ENCODE data around the gene NRP1.

NRP1 gene

GRCh38 chr10:33174674-33175434, 159.6 kb downstream of the NRP1 start:
- no peak for FAIRE-seq

DNA sequence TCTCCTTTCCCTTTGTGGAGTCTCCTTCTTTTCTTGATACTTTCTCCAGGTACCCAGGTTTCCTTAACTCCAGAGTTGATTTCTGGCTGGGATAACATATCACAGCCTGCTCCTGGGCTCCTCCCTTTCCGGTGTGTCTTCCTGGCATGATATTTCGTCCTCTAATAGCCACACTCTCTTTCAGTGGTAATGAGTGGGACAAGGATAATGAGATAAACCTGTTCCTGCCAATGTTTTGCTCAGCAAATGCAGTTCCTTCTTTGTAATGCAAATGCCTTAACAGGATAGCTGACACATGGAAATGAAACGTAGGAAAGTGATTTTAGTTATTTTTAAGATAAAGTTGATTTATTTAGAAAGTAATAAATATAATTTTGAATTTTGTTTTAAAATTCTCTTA, 168.6 kb downstream of the NRP1 start:
- FAIRE-seq = no peak

DNA sequence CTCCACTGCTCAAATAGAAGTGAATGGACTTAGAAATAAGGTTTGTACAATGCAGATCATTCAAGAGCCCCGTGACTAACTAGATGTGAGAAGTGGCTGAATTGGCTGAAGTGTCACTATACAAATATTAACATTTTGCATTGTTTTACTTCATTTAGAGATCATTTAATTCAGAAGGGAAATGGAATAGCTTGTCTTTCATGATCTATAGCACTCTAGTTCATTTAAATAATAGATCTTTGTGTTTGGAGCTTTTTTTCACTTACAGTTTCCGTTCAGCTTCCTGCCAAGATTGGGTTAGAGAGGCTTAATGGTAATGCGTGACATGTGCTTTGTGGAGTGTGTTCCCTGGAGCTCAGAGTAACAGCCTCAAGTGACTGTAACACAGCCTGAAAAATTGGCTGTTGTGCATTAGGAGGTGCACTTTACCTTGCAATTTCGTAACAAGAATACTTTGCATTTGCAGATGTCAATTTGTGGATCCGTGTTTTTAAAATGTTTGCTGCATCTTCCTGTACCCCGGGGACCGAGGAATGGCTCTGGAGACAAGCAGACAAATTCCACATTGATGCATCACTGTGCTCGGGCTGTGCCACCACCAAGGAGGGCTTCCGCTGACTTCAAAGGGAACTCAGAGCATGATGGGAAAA, 170.3 kb downstream of the NRP1 start:
- FAIRE-seq = no peak

DNA sequence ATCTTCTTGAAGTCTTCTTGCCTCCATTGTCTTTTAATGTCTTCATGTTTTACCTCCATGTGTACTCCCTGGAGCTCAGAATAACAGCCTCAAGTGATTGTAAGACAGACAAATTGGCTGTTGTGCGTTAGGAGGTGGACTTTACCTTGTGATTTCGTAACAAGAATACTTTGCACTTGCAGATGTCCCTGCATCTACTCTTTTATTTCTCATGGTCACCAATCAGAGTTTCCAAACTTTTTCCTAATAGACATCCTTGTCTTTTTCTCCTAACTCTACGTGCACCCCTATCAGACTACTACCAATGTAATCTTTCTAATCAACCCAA, 172.3 kb downstream of the NRP1 start:
- no peak for FAIRE-seq

GRCh38 chr10:33161550-33162247, 172.8 kb downstream of the NRP1 start:
- no peak for FAIRE-seq

GRCh38 chr10:33160151-33160550, 174.3 kb downstream of the NRP1 start:
- FAIRE-seq = no peak

- FAIRE-seq = no peak
Observed at GRCh38 chr10:33157103-33157502, 177.4 kb downstream of the NRP1 start.

- FAIRE-seq = no peak
Observed at GRCh38 chr10:33155720-33156638, 178.5 kb downstream of the NRP1 start.

DNA sequence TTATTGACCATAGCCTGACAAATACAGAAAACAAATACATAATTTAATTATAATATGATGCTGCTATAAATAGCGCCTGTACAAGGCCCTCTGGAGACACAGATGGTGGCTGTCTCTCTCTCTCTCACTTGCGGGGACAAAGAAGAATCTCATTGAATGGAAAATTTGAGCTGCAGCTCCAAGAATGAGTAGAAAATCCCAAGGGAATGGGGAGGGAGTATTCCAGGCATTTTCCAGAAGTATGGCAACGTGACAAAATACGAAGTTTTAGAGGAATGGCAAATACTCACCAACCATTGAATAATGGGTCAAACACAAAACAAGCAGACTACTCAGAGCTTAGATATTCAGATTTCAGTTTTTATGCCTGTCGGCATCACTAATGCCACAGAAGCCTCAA, 179.9 kb downstream of the NRP1 start:
- no peak for FAIRE-seq

DNA sequence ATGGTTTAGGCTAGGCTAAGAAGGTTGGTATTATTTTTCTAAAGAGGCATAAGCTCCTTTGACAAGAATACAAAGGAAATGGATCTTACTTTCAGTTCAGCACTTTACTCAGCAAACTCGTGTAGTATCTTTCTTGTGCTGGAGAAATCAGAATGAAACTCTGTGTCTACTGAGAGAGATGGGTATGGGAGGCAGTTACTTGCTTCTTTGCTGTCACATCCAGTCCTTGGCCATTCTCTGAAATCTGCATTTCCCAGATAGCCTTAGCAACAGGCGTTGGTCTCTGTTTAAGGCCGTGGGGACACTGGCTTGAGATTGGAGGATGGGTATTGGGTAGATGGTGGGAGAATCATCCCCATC, 180.5 kb downstream of the NRP1 start:
- no peak for FAIRE-seq

GRCh38 chr10:33153251-33153967, 181.1 kb downstream of the NRP1 start:
- no peak for FAIRE-seq

DNA sequence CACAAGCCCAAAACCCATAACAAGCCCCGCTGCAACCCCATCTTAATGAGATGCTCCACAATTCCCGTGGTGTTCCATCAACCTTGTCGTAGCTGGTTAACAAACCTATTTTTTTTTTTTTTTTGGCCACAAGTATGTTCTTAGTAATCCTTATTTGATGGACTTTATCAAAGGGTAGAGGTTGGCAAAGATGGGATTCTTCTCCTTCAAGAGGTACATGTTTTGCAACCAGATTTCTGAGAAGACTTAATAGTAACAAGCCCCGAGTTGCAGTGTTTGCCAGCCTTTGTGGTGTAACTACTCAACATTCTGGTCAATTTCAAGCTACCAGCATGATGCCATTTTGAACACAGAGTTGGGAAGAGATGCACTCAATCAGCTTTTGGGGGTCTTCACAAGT, 181.7 kb downstream of the NRP1 start:
- no peak for FAIRE-seq

- FAIRE-seq = no peak
Observed at GRCh38 chr10:33152146-33152545, 182.3 kb downstream of the NRP1 start.

GRCh38 chr10:33151344-33151864, 183.1 kb downstream of the NRP1 start:
- FAIRE-seq = no peak

- FAIRE-seq = no peak
Observed at GRCh38 chr10:33150889-33151288, 183.6 kb downstream of the NRP1 start.

DNA sequence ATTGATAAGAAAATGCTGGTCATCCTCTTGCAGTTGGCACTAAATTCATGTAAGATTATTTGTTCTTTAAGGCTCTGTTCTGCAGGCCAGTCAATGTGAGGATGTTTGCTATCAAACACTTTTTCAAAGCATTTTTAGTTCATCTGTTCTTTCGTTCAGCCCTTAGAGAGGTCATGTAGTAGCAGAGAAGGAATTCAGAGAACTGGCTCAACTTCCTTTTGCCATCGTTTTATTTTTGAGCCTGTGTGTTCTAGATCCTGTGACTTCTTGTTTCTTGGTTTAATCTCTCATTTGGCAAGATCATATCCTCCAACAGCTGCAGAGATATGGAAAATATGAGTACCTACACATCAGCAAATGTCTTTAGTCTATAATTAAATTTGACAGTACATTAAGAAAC, 184.3 kb downstream of the NRP1 start:
- FAIRE-seq = no peak

DNA sequence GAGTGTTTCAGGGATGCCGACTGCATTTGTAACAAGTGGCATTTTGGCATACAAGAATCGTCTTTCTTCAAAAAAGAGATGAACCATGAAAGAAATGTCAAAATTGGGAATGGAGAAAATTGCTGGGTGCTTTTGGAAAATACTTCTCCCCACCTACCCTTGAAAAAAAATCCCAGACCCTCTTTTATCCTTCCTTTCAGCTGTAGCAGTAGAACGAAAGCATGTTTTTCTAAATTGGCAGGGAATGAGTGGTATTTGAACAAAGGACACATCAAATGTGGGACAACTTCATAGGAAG, 187.5 kb downstream of the NRP1 start:
- FAIRE-seq = no peak

DNA sequence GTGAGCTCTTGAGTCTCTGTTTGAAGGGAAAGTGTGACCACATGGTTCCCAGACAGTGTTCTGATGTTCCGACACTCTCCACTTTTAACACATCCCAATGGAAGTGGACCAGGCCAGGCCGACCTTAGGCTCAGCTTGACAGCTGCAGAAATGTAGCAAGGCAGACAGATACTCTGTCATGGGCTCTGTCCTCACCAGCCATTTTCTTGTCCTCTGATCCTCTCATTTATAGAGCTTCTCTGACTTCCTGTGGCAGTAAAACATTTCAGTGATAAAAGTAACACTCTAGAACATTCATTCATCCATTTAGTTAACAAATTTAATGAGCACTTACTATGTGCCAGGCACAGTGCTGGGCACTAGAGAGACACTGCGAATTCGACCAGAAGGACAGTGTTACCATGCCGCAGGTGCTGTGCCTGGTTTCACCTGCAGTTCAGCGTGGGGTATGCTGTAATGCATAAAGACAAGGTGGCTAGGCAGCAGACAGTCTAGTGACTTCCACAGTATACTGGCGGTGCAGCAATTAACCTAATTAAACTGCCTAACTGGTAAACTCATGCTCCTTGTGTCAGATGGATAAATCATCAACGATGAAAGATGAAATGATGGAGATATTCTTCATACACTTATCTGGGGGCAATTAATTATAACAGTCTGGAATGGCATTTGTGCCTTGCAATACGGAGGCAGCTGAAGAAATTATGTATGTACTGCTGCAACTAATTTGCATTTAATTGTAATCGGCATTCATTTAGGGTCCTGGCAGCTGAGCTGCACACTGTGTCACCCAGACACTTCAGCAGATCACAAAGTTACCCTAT, 188.1 kb downstream of the NRP1 start:
- FAIRE-seq = no peak

GRCh38 chr10:33145451-33146188, 188.8 kb downstream of the NRP1 start:
- no peak for FAIRE-seq

- FAIRE-seq = no peak
Observed at GRCh38 chr10:33143160-33143728, 191.2 kb downstream of the NRP1 start.
